Gastroesophageal sphincter (tissue), 4 donors: ENCODE data around the gene COLEC12. TPM values are rescaled to one million over a fixed set of nuclear protein-coding genes. Genes with fewer than 3 reads are reported as not detected.

ENCODE experiments used
- ATAC-seq: fragments of 150-250 bp; one replicate; pipeline ENCODE4 v1.9.1; 2016; ENCODE audit warnings: mild to moderate bottlenecking, moderate library complexity
- H3K27ac ChIP-seq, 4 donors: fragments of 200-600 bp; sonication (generic) in 3 of 4; 1 replicate in 3 of 4; 2 replicates in 1 of 4; pipeline ENCODE4 v1.5.1; 2016 to 2019
- H3K27me3 ChIP-seq: fragments of 200-600 bp; sonication (generic); one replicate; pipeline ENCODE4 v1.5.1; 2019
- H3K36me3 ChIP-seq, 2 donors: fragments of 200-600 bp; sonication (generic); one replicate each; pipeline ENCODE4 v1.5.1; 2019; ENCODE audit warnings: control low read depth in 1 of 2
- H3K4me1 ChIP-seq, 3 donors: fragments of 200-600 bp; sonication (generic); 1 replicate in 2 of 3; 2 replicates in 1 of 3; pipeline ENCODE4 v1.5.1; 2016 to 2019; ENCODE audit warnings: control low read depth in 2 of 3
- H3K4me3 ChIP-seq, 2 donors: fragments of 200-600 bp; sonication (generic); one replicate each; pipeline ENCODE4 v1.5.1; 2019; ENCODE audit warnings: mild to moderate bottlenecking in 1 of 2, moderate library complexity in 1 of 2
- H3K9me3 ChIP-seq, 3 donors: fragments of 200-600 bp; sonication (generic); one replicate each; pipeline ENCODE4 v1.5.1; 2017 to 2019; ENCODE audit warnings: control low read depth in 2 of 3
- EP300 ChIP-seq: sonication (generic); formaldehyde crosslinking; IDR thresholded peaks from one replicate; pipeline ENCODE4 v1.6.1; 2017; ENCODE audit warnings: antibody characterized with exemption, mild to moderate bottlenecking
- POLR2A ChIP-seq, 2 donors: fragments of 450-650 bp; IDR thresholded peaks; one replicate each; pipeline ENCODE4 v1.6.1; 2017; ENCODE audit warnings: antibody characterized with exemption in 2 of 2, mild to moderate bottlenecking in 2 of 2, moderate library complexity in 1 of 2
- POLR2AphosphoS5 ChIP-seq: sonication (generic); formaldehyde crosslinking; IDR thresholded peaks from one replicate; pipeline ENCODE4 v1.6.1; 2017; ENCODE audit warnings: antibody characterized with exemption
- WGBS, 2 donors: methylation state at CpG; one replicate each; pipeline ENCODE4 v1.1.5; 2018; ENCODE audit warnings: low coverage in 1 of 2; 5-methylcytosine and 5-hydroxymethylcytosine counted together
- total RNA-seq, 4 donors: library from RNA; depleted of rRNA; stranded (reverse); fragments of >200 nt; gene quantifications; one replicate each; pipeline ENCODE4 v1.1.0, GENCODE V29; 2016
- TF ChIP-seq, protein P1 (sequence below), 4 experiments: fragments of 200-600 bp in 2 of 4; fragments of 450-650 bp in 2 of 4; sonication (generic) in 1 of 4; IDR thresholded peaks; one replicate each; pipeline ENCODE4 v1.5.1; 2017 to 2019; ENCODE audit warnings: antibody characterized with exemption in 4 of 4, mild to moderate bottlenecking in 2 of 4, moderate library complexity in 2 of 4

COLEC12 gene
- total RNA-seq, 4 donors from 2014 or later, result 21.2 to 40.1 (median 37.1) TPM

DNA sequence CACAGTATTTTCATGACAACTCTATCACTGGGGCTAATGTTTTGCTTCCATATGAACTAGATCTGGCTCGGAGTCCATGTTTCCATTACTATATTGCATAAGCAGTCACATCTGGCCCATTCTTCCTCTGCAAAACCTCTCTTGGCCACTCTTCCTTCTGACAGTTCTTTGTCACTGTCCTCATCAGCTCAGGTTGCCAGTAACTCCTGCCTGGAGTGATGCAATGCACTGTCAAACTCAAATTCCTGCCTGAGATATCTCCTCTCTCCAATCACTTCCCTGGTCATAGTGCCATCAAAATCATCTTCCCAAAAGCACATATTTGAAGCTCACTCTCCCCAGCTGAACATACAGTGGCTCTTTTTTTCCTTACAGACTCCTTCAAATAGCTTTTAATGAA is 66.1 kb downstream of the COLEC12 start:
- H3K27me3 ChIP-seq, result no peaks in the 10 kb centered on the region
- 0% methylated on average over 1 of the region's 1 CpG for whole genome bisulfite sequencing, 2 donors
- no peaks in the 10 kb centered on the region for H3K9me3 ChIP-seq
- peaks cover 0 to 38% (median 8%) of the 10 kb centered on the region in 3 donors for H3K4me1 ChIP-seq
- H3K4me3 ChIP-seq, result no peak overlapping the region
- peak overlapping the region in 3 of 4 donors; percentile 0 to 54 (median 17) for H3K27ac ChIP-seq
- H3K36me3 ChIP-seq, result no peaks in the 10 kb centered on the region
- no peak for TF ChIP-seq POLR2A (IDR thresholded peaks at IDR 0.05)
- no peak for TF ChIP-seq EP300
- no peak for TF ChIP-seq POLR2AphosphoS5
- TF ChIP-seq, protein P1, sequence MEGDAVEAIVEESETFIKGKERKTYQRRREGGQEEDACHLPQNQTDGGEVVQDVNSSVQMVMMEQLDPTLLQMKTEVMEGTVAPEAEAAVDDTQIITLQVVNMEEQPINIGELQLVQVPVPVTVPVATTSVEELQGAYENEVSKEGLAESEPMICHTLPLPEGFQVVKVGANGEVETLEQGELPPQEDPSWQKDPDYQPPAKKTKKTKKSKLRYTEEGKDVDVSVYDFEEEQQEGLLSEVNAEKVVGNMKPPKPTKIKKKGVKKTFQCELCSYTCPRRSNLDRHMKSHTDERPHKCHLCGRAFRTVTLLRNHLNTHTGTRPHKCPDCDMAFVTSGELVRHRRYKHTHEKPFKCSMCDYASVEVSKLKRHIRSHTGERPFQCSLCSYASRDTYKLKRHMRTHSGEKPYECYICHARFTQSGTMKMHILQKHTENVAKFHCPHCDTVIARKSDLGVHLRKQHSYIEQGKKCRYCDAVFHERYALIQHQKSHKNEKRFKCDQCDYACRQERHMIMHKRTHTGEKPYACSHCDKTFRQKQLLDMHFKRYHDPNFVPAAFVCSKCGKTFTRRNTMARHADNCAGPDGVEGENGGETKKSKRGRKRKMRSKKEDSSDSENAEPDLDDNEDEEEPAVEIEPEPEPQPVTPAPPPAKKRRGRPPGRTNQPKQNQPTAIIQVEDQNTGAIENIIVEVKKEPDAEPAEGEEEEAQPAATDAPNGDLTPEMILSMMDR (IDR thresholded peaks at IDR 0.05), result no peak
- peak; percentile 79 for ATAC-seq

DNA sequence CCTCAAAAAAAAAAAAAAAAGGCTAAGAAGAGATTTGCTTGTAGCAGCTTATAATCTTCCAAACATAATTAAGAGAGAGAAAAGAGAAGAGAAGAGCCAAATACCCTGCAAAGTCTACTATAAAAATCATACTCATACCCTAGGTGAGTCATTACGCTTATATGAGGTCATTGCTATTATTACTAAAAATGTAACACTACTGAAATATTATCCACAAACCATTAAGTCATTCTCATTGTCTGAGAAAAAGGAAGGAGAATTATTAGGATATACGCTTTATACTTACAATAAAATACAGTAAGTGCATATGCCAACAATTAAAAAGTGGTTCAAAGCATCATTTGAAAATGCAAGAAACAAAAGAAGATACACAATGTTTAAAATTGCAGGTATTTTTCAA is 66.5 kb downstream of the COLEC12 start:
- Histone ChIP-seq H3K36me3 (no peaks in the 10 kb centered on the region), H3K4me1 (peaks cover 0 to 38% (median 8%) of the 10 kb centered on the region in 3 donors), H3K27me3 (no peaks in the 10 kb centered on the region), H3K27ac (peak overlapping the region in 2 of 4 donors; percentile 54 to 58), H3K4me3 (no peak overlapping the region), H3K9me3 (no peaks in the 10 kb centered on the region)
- ATAC-seq, result peak; percentile 40
- no peak for TF ChIP-seq POLR2AphosphoS5
- 41 to 64% methylated on average over 2 of the region's 2 CpGs for WGBS, 2 donors

DNA sequence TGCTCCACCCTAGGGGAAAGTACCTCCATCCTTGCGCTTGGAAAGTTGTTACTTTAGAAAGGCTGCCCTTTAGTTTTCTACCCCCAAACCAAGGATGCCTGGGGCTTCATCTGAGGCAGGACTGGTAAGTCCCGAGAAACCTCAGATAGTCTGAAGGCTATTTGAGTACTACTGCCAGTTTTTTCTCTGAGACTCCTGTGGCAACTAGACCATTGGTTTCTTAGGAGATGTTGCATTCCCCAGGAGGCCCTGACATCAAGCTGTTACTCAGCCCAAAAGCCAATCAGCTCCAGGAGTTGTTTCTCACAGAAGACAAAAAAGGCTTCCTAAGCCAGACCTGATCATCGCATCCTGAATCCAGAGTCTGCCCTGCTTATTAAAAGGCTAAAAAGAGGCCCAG is 67.2 kb downstream of the COLEC12 start:
- TF ChIP-seq EP300 (no peak), POLR2A (IDR thresholded peaks at IDR 0.05) (no peak), POLR2AphosphoS5 (no peak)
- TF ChIP-seq, protein P1 (IDR thresholded peaks at IDR 0.05), result no peak
- Histone ChIP-seq H3K36me3 (no peaks in the 10 kb centered on the region), H3K9me3 (no peaks in the 10 kb centered on the region), H3K27ac (peak overlapping the region in 2 of 4 donors; percentile 49 to 58), H3K4me1 (peaks cover 0 to 38% (median 8%) of the 10 kb centered on the region in 3 donors), H3K27me3 (no peaks in the 10 kb centered on the region), H3K4me3 (no peak overlapping the region)
- peak; percentile 32 for ATAC-seq
- 37 to 45% methylated on average over 2 to 3 of the region's 3 CpGs for WGBS, 2 donors

DNA sequence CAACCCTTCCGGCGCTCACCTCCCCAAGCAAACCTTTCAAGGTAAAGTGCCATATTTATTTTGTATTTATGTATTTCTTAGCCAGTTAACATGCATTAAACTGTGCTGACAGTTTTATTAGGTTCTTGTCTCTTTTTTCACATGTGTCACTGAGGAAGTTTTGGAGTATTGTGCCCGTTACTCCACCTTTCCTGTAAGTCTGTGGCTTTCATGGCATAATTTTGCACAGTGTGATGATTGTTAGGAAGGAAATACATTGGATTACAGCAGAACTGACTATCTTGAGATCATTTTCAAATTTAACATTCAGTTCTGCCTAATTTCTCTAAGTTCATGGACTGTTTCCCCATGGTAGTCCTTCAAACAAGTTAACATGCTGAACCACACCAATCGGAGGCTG is 67.7 kb downstream of the COLEC12 start:
- ATAC-seq, result no peak
- H3K27ac ChIP-seq, result peak overlapping the region in 1 of 4 donors; percentile 58
- TF ChIP-seq EP300, result no peak
- TF ChIP-seq POLR2A (IDR thresholded peaks at IDR 0.05), result no peak
- no peak for TF ChIP-seq POLR2AphosphoS5
- TF ChIP-seq, protein P1 (IDR thresholded peaks at IDR 0.05), result no peak
- H3K36me3 ChIP-seq, result no peaks in the 10 kb centered on the region
- peaks cover 0 to 38% (median 8%) of the 10 kb centered on the region in 3 donors for H3K4me1 ChIP-seq
- H3K4me3 ChIP-seq, result no peak overlapping the region
- WGBS, 2 donors, result 65 to 92% methylated on average over 3 to 4 of the region's 4 CpGs
- H3K27me3 ChIP-seq, result no peaks in the 10 kb centered on the region
- no peaks in the 10 kb centered on the region for H3K9me3 ChIP-seq

DNA sequence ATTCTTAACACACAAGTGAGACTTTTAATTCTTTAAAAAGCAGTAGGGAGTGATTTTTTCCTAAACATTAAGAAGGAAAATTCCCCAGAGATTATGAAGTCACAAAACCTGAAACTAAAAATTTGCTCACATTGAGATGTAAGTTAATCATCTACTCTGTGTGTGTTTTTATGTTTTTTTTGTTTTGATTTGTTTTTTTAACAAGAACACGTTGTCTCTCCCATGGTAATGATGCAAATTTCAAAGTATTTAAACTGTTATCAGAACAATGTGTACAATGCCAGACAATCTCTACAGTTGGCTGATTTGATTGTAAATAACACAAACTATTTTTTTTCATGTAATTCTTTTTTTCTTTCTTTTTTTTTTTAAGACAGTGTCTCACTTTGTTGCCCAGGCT is 71.5 kb downstream of the COLEC12 start:
- 27 to 32% methylated on average over 1 of the region's 1 CpG for WGBS, 2 donors
- H3K4me1 ChIP-seq, result peaks cover 0 to 30% (median 0%) of the 10 kb centered on the region in 3 donors
- peak; percentile 20 for TF ChIP-seq POLR2AphosphoS5
- TF ChIP-seq POLR2A (IDR thresholded peaks at IDR 0.05), result no peak
- peak; percentile 37 for ATAC-seq
- H3K9me3 ChIP-seq, result no peaks in the 10 kb centered on the region
- H3K27ac ChIP-seq, result peak overlapping the region in 2 of 4 donors; percentile 8 to 9
- no peaks in the 10 kb centered on the region for H3K27me3 ChIP-seq
- H3K4me3 ChIP-seq, result no peak overlapping the region
- H3K36me3 ChIP-seq, result no peaks in the 10 kb centered on the region

DNA sequence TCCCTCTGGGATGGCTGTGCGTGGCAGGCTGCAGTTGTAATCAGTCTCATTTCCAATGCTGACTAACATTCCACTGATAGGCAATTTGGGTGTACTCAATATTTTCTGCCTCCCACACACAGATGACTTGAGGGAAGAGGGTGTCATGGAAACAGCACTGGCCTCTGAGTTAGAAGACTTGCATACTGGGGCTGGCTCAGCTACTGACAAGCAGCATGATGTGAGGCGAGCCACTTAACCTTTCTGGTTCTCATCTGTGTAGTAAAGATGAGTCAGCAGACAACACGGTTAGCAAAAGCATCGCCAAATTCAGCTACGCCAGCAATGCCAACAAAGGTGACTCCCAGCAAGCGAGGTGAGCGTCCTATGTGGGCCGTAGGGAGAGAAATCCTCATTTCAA is 73.5 kb downstream of the COLEC12 start:
- Histone ChIP-seq H3K27ac (peak overlapping the region in 3 of 4 donors; percentile 21 to 56 (median 32)), H3K36me3 (no peaks in the 10 kb centered on the region), H3K27me3 (no peaks in the 10 kb centered on the region), H3K9me3 (no peaks in the 10 kb centered on the region), H3K4me1 (peaks cover 0 to 13% (median 0%) of the 10 kb centered on the region in 3 donors), H3K4me3 (no peak overlapping the region)
- 42 to 44% methylated on average over 2 to 7 of the region's 8 CpGs for WGBS, 2 donors
- no peak for TF ChIP-seq EP300
- TF ChIP-seq POLR2AphosphoS5, result peak; percentile 30
- peak; percentile 71 for ATAC-seq
